T1000 (cell line): ENCODE data around the gene ZGRF1.
"Not testable (repeated sequence)": the region's sequence is repeated elsewhere in the genome, so short reads cannot be mapped to it uniquely, and the experiment has no call there.

Experiments used
- DNase-seq: peaks from one replicate; lab custom pipeline; 2025; ENCODE audit warnings: mixed read lengths; lab: John Stamatoyannopoulos, UW

Gene ZGRF1

GRCh38 chr4:112636688-112637551 is at the start of gene ZGRF1, which contains the start of gene LARP7:
Gene ZGRF1 (minus strand): TSS chr4:112636909. CDS start chr4:112633176, 3,733 bp downstream.
Gene LARP7 (plus strand): TSS chr4:112637143. CDS start chr4:112644670, 7,527 bp downstream.
- peak; percentile 99 for DNase-seq

- no peak for DNase-seq
These were observed 44.3 kb upstream of the ZGRF1 start for GRCh38 chr4:112680996-112681395.

GRCh38 chr4:112677519-112678091 is 40.9 kb upstream of the ZGRF1 start:
- no peak for DNase-seq

GRCh38 chr4:112674376-112674775 is 37.7 kb upstream of the ZGRF1 start:
- no peak for DNase-seq

GRCh38 chr4:112673686-112674085 is 37.0 kb upstream of the ZGRF1 start:
- DNase-seq, result no peak

GRCh38 chr4:112673076-112673475 is 36.4 kb upstream of the ZGRF1 start:
- no peak for DNase-seq

GRCh38 chr4:112668131-112668530 is 31.4 kb upstream of the ZGRF1 start:
- no peak for DNase-seq

GRCh38 chr4:112664611-112665010 is 27.9 kb upstream of the ZGRF1 start:
- DNase-seq, result no peak

GRCh38 chr4:112656115-112656514 is 19.4 kb upstream of the ZGRF1 start:
- not testable (repeated sequence) for DNase-seq

GRCh38 chr4:112655270-112655669 is 18.6 kb upstream of the ZGRF1 start:
- DNase-seq, result no peak

GRCh38 chr4:112652216-112652615 is 15.5 kb upstream of the ZGRF1 start:
- no peak for DNase-seq

GRCh38 chr4:112651641-112652040 is 14.9 kb upstream of the ZGRF1 start:
- DNase-seq, result no peak

- no peak for DNase-seq
These were observed 13.6 kb upstream of the ZGRF1 start for GRCh38 chr4:112650332-112650731.

- no peak for DNase-seq
These were observed 12.3 kb upstream of the ZGRF1 start for GRCh38 chr4:112649055-112649408.

GRCh38 chr4:112648263-112649054 is 11.8 kb upstream of the ZGRF1 start:
- no peak for DNase-seq

GRCh38 chr4:112647785-112648184 is 11.1 kb upstream of the ZGRF1 start:
- no peak for DNase-seq

- no peak for DNase-seq
These were observed 10.2 kb upstream of the ZGRF1 start for GRCh38 chr4:112646632-112647537.

GRCh38 chr4:112645541-112646329 is 9.0 kb upstream of the ZGRF1 start:
- no peak for DNase-seq

- DNase-seq, result not testable (repeated sequence)
These were observed 8.2 kb upstream of the ZGRF1 start for GRCh38 chr4:112644595-112645535.

GRCh38 chr4:112642526-112642925 is 5.8 kb upstream of the ZGRF1 start:
- DNase-seq, result no peak
